K562 (cell line): Measurements from ENCODE around the gene GFI1B. TPM values are rescaled to one million over a fixed set of nuclear protein-coding genes. Genes with fewer than 3 reads are reported as not detected.

Experiments
- ATAC-seq: fragments of 200-7000 bp; cut with Tn5 transposase; 3 replicates; pipeline ENCODE4 v1.9.1; 2020; ENCODE audit warnings: moderate library complexity
- BruUV-seq: library from RNA; stranded (reverse); fragments of 400-500 nt; replicated peaks from 2 replicates; lab custom pipeline; 2021; lab: Mats Ljungman, UMichigan
- CTCF ChIA-PET: fragments of 300-600 bp; formaldehyde crosslinking; extraction: SDS; loops from one replicate; lab custom pipeline; 2021; ENCODE audit warnings: low intra/inter-chr PET ratio; lab: Yijun Ruan, JAX
- POLR2A ChIA-PET: fragments of 300-600, 350-650 bp; sonication (Branson Sonifier 250); formaldehyde crosslinking; extraction: SDS; loops from one replicate; lab custom pipeline; 2021; ENCODE audit warnings: antibody characterized with exemption, inconsistent platforms; lab: Yijun Ruan, JAX
- DNase-seq, 4 experiments: peaks; one replicate each; pipeline versions ENCODE4 v3.0.0 to v3.0.0-alpha.2; 2011 to 2018; ENCODE audit warnings: low spot score in 3 of 4, mixed read lengths in 3 of 4; ENCODE audit errors: extremely low read depth in 1 of 4
- FAIRE-seq: peaks from 2 replicates; lab custom pipeline; 2011; peaks lifted over from hg19 to GRCh38; lab: Jason Lieb, UNC
- H2AFZ ChIP-seq: 2 replicates; pipeline ENCODE4 v1.6.0; 2011; ENCODE audit warnings: low read depth, low read length, control low read depth, inconsistent platforms
- H3K27ac ChIP-seq: fragments of 200-600 bp; 3 replicates; pipeline ENCODE4 v1.8.0; 2011; ENCODE audit warnings: low read depth, mild to moderate bottlenecking, control low read depth, inconsistent platforms, low read length, moderate library complexity, mixed read lengths; ENCODE audit errors: extremely low read depth
- H3K27me3 ChIP-seq, 2 experiments: fragments of 300-600 bp in 1 of 2; 2 replicates in 1 of 2; 3 replicates in 1 of 2; pipeline versions ENCODE4 v1.6.0 to v1.8.0; 2011; ENCODE audit warnings: inconsistent platforms in 2 of 2, low read length in 2 of 2, mild to moderate bottlenecking in 1 of 2, mixed read lengths in 1 of 2, moderate library complexity in 1 of 2; ENCODE audit not compliant: control insufficient read depth in 2 of 2, insufficient read depth in 2 of 2
- H3K36me3 ChIP-seq: fragments of 300-600 bp; 3 replicates; pipeline ENCODE4 v1.8.0; 2011; ENCODE audit warnings: mild to moderate bottlenecking, low read length, inconsistent platforms; ENCODE audit not compliant: control insufficient read depth, insufficient read depth
- H3K4me1 ChIP-seq, 2 experiments: fragments of 200-600 bp in 1 of 2; replicated peaks in 1 of 2; 2 replicates in 1 of 2; 3 replicates in 1 of 2; pipeline versions ENCODE4 v1.5.1 to v1.8.0; 2011; ENCODE audit warnings: inconsistent platforms in 2 of 2, low read length in 2 of 2, mild to moderate bottlenecking in 1 of 2, mixed read lengths in 1 of 2, moderate library complexity in 1 of 2; ENCODE audit not compliant: control insufficient read depth in 2 of 2, insufficient read depth in 2 of 2
- H3K4me2 ChIP-seq: 2 replicates; pipeline ENCODE4 v1.6.1; 2011; ENCODE audit warnings: low read length, control low read depth, inconsistent platforms, mixed read lengths; ENCODE audit not compliant: insufficient read depth
- H3K4me3 ChIP-seq: fragments of 200-600 bp; sonication (generic), shearing (Covaris generic); 2 replicates; pipeline ENCODE4 v1.5.1; 2016; ENCODE audit warnings: control low read depth, inconsistent platforms
- H3K79me2 ChIP-seq: fragments of 200-600 bp; 3 replicates; pipeline ENCODE4 v1.8.0; 2011; ENCODE audit warnings: low read length, inconsistent platforms; ENCODE audit not compliant: control insufficient read depth, insufficient read depth
- H3K9ac ChIP-seq, 2 experiments: 2 replicates each; pipeline versions ENCODE4 v1.6.0 to v1.6.1; 2011; ENCODE audit warnings: low read depth in 2 of 2, low read length in 2 of 2, control low read depth in 1 of 2, inconsistent platforms in 1 of 2, mild to moderate bottlenecking in 1 of 2, mixed read lengths in 1 of 2; ENCODE audit not compliant: insufficient read depth in 1 of 2
- H3K9me1 ChIP-seq: one replicate; pipeline ENCODE4 v1.6.0; 2011; ENCODE audit warnings: inconsistent platforms, mild to moderate bottlenecking, low read length, moderate library complexity; ENCODE audit not compliant: control insufficient read depth, insufficient read depth
- H3K9me3 ChIP-seq: replicated peaks from 2 replicates; pipeline ENCODE4 v1.5.1; 2011; ENCODE audit warnings: low read depth, low read length, inconsistent platforms; ENCODE audit not compliant: control insufficient read depth, insufficient read depth
- H4K20me1 ChIP-seq: replicated peaks from 2 replicates; pipeline ENCODE4 v1.6.1; 2011; ENCODE audit warnings: low read length, inconsistent platforms, mixed read lengths; ENCODE audit not compliant: control insufficient read depth, insufficient read depth
- BRCA1 ChIP-seq, 2 experiments: fragments of 450-650 bp in 1 of 2; sonication (generic) in 1 of 2; formaldehyde crosslinking in 1 of 2; IDR thresholded peaks; 2 replicates each; pipeline versions ENCODE4 v1.5.0 to v1.6.1; 2017 to 2020; ENCODE audit warnings: mild to moderate bottlenecking in 1 of 2, missing genetic modification reagents in 1 of 2
- CEBPB ChIP-seq: fragments of 450-650 bp; IDR thresholded peaks from 2 replicates; pipeline ENCODE4 v1.6.1; 2016; ENCODE audit warnings: missing genetic modification characterization, missing compliant biosample characterization
- JUN ChIP-seq, 2 experiments: sonication (generic) in 1 of 2; formaldehyde crosslinking in 1 of 2; IDR thresholded peaks; 2 replicates each; pipeline versions ENCODE4 v1.6.1 to v1.8.0; 2012 to 2022; ENCODE audit warnings: borderline replicate concordance in 2 of 2, mild to moderate bottlenecking in 2 of 2, improper control_type of control experiment in 1 of 2, low read depth in 1 of 2, low read length in 1 of 2, missing genetic modification reagents in 1 of 2
- MTA1 ChIP-seq: fragments of 450-650 bp; IDR thresholded peaks from 2 replicates; pipeline ENCODE4 v1.6.1; 2017; ENCODE audit warnings: borderline replicate concordance
- MYBL2 ChIP-seq, 2 experiments: fragments of 450-650 bp in 1 of 2; sonication (generic) in 1 of 2; formaldehyde crosslinking in 1 of 2; IDR thresholded peaks; 2 replicates each; pipeline versions ENCODE4 v1.6.1 to v1.8.1; 2017 to 2022; ENCODE audit warnings: borderline replicate concordance in 1 of 2, inconsistent platforms in 1 of 2, low read depth in 1 of 2, mild to moderate bottlenecking in 1 of 2, missing genetic modification reagents in 1 of 2, moderate library complexity in 1 of 2
- NR2C2 ChIP-seq, 2 experiments: fragments of 200-800 bp in 1 of 2; sonication (Bioruptor generic) in 1 of 2; sonication (generic) in 1 of 2; formaldehyde crosslinking in 1 of 2; IDR thresholded peaks; 2 replicates each; pipeline versions ENCODE4 v1.6.1 to v1.8.0; 2016 to 2022; ENCODE audit warnings: mild to moderate bottlenecking in 1 of 2, missing compliant biosample characterization in 1 of 2, missing genetic modification characterization in 1 of 2, missing genetic modification reagents in 1 of 2
- POLR2AphosphoS5 ChIP-seq: IDR thresholded peaks from 2 replicates; pipeline ENCODE4 v1.6.1; 2011; ENCODE audit warnings: mild to moderate bottlenecking, low read depth, low read length, moderate library complexity; ENCODE audit not compliant: control insufficient read depth, insufficient read depth
- SIN3B ChIP-seq: fragments of 450-650 bp; IDR thresholded peaks from 2 replicates; pipeline ENCODE4 v1.6.1; 2017; ENCODE audit warnings: low read depth, mild to moderate bottlenecking, moderate library complexity
- TEAD2 ChIP-seq: fragments of 450-650 bp; IDR thresholded peaks from 2 replicates; pipeline ENCODE4 v1.6.1; 2016; ENCODE audit warnings: missing genetic modification characterization, control low read depth, missing compliant biosample characterization
- ZNF140 ChIP-seq: fragments of 250-450 bp; sonication (Bioruptor Pico); IDR thresholded peaks from 2 replicates; pipeline ENCODE4 v1.8.0; 2021; ENCODE audit warnings: moderate library complexity, mild to moderate bottlenecking, inconsistent platforms
- ZNF232 ChIP-seq: sonication (generic); formaldehyde crosslinking; IDR thresholded peaks from 2 replicates; pipeline ENCODE4 v1.8.0; 2022; ENCODE audit warnings: mild to moderate bottlenecking, missing genetic modification reagents
- ZNF253 ChIP-seq: fragments of 250-450 bp; sonication (Bioruptor Pico); conservative IDR thresholded peaks from 2 replicates; pipeline ENCODE4 v1.6.1; 2021; ENCODE audit warnings: mild to moderate bottlenecking
- ZNF695 ChIP-seq: fragments of 450-650 bp; formaldehyde crosslinking; IDR thresholded peaks from 2 replicates; pipeline ENCODE4 v1.4.0; 2020; ENCODE audit warnings: mild to moderate bottlenecking, moderate library complexity
- ZNF740 ChIP-seq, 3 experiments: fragments of 200-800 bp in 1 of 3; sonication (Bioruptor generic) in 1 of 3; sonication (generic) in 1 of 3; formaldehyde crosslinking in 1 of 3; IDR thresholded peaks; 2 replicates each; pipeline versions ENCODE4 v1.6.1 to v1.8.0; 2016 to 2022; ENCODE audit warnings: mild to moderate bottlenecking in 2 of 3, missing compliant biosample characterization in 2 of 3, missing genetic modification characterization in 2 of 3, missing genetic modification reagents in 1 of 3
- WGBS: fragments of 100-300 bp; shearing (Covaris generic); methylation state at CpG from one replicate; pipeline ENCODE4 v1.1.6; 2016; ENCODE audit warnings: low coverage, mixed read lengths; ENCODE audit not compliant: insufficient coverage; ENCODE audit errors: missing lambda C conversion rate; 5-methylcytosine and 5-hydroxymethylcytosine counted together
- in situ Hi-C: fragments of 300-500 bp; cut with MboI; formaldehyde crosslinking; loops from 4 replicates; pipeline ENCODE4 v1.15.0; 2018; ENCODE audit warnings: inconsistent platforms, mixed read lengths
- intact Hi-C: fragments of 100-400 bp; cut with micrococcal nuclease; formaldehyde crosslinking; loops from 2 replicates; pipeline ENCODE4 v1.14.2; 2022
- polyA plus RNA-seq, 8 experiments: library from polyadenylated mRNA; depleted of rRNA in 4 of 8; stranded (reverse) in 5 of 8; unstranded in 3 of 8; fragments of >200 nt; fragmentation: Nextera tagmentation in 2 of 8; fragmentation: Illumina TruSeq in 1 of 8; extraction: Ambion mirVana in 2 of 8; extraction: Trizol in 1 of 8; gene quantifications; 2 replicates each; pipeline versions ENCODE4 v1.2.1 to v1.2.3, GENCODE V29; 2011 to 2014; ENCODE audit warnings: inconsistent platforms in 1 of 8, missing spikeins in 1 of 8
- total RNA-seq, 7 experiments: library from RNA; depleted of rRNA in 6 of 7; stranded (reverse); fragments of >200 nt in 6 of 7; fragmentation: Illumina TruSeq in 2 of 7; extraction: Trizol in 2 of 7; gene quantifications; 2 replicates each; pipeline versions ENCODE4 v1.2.1 to v1.2.3, GENCODE V29; 2011 to 2021; ENCODE audit warnings: low replicate concordance in 1 of 7
- TF ChIP-seq, protein P1 (sequence below): fragments of 450-650 bp; IDR thresholded peaks from one replicate; pipeline ENCODE4 v1.6.1; 2018; ENCODE audit warnings: mild to moderate bottlenecking, moderate library complexity; ENCODE audit not compliant: partially characterized antibody
- TF ChIP-seq, protein P2 (sequence below), 2 experiments: fragments of 450-650 bp in 1 of 2; sonication (generic) in 1 of 2; formaldehyde crosslinking in 1 of 2; IDR thresholded peaks in 1 of 2; conservative IDR thresholded peaks in 1 of 2; 2 replicates each; pipeline versions ENCODE4 v1.6.1 to v1.8.1; 2016 to 2023; ENCODE audit warnings: mild to moderate bottlenecking in 2 of 2, moderate library complexity in 2 of 2, inconsistent platforms in 1 of 2, missing genetic modification reagents in 1 of 2

Gene GFI1B
- total and polyA plus RNA-seq, 9 of the 15 experiments (the other 6 are each of a cell fraction or from before 2014, with no cell fraction given), result 8.0 to 75.7 (median 34.5) TPM

DNA sequence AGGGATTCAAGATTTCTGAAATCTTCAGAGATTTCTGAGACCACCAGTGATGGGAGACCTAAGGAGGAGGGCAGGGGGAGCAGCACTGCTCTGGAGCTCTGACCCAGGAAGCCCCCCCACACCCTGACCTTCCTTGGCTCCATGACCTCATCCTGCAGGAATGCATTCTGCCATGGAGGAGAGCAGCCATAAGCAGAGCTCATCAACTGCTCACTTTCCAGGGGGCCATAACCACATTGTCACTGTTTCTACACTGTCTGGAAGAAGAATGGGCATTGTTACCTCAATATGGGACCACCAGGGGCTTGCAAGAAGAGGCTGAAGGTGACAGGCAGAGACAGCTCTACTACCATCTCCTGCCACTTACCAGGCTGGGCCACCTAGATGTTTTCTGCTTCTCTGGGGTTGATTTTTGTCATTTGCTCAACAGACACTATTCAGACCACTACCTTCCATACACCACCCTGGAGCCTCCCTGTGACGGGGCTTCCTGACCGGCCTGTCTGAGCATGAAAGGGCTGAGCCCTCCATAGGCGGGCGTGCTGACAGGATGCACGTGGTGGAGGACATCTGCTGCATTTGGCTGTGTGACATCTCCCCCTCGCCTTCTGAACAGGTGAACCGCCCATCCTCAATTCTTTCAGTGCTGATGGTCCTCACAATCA is 31.7 kb upstream of the GFI1B start:
- ATAC-seq, result no peak
- DNase-seq, result no peak
- Histone ChIP-seq H3K9me1 (no peaks in the 10 kb centered on the region), H3K9ac (no peak overlapping the region), H3K36me3 (no peaks in the 10 kb centered on the region), H2AFZ (0 out of 2 replicates have a peak overlapping the region, but pooled peaks have one; percentile 3), H3K4me1 (peaks cover 16 to 29% of the 10 kb centered on the region in 2 experiments), H3K27ac (no peak overlapping the region), H3K9me3 (no peaks in the 10 kb centered on the region), H3K4me2 (no peak overlapping the region), H3K4me3 (no peak overlapping the region), H3K79me2 (peaks cover 27% of the 10 kb centered on the region), H4K20me1 (no peaks in the 10 kb centered on the region), H3K27me3 (no peaks in the 10 kb centered on the region)
- in situ Hi-C loops (no loop called here), intact Hi-C loops (no loop called here)
- WGBS, result 71% methylated on average over 7 of the region's 7 CpGs
- POLR2A ChIA-PET, result interaction anchor here (0.5 to 0.8 kb wide), 4 partner anchors 35 to 829 kb away, joined by 3 read pairs; no protein-coding TSS in a partner anchor
- FAIRE-seq, result no peak
- no TSS peak for BruUV-seq
- CTCF ChIA-PET, result no interaction called here
- TF ChIP-seq ZNF695 (CRISPR knock-in tag) (no peak), TEAD2 (tag) (0 out of 2 replicates have a peak, but pooled peaks have one; percentile 42), MYBL2 (IDR thresholded peaks at IDR 0.05; ENCODE audit: low read depth) (no peak), MYBL2 (CRISPR knock-in tag; IDR thresholded peaks at IDR 0.05; ENCODE audit: borderline replicate concordance) (no peak), ZNF740 (CRISPR knock-in tag; IDR thresholded peaks at IDR 0.05) (0 out of 2 replicates have a peak, but pooled peaks have one; percentile 26), ZNF740 (tag; IDR thresholded peaks at IDR 0.05) (no peak), MTA1 (no peak), NR2C2 (CRISPR knock-in tag; IDR thresholded peaks at IDR 0.05) (no peak), NR2C2 (tag; IDR thresholded peaks at IDR 0.05) (no peak), CEBPB (no peak), JUN (IDR thresholded peaks at IDR 0.05; ENCODE audit: borderline replicate concordance, low read depth, low read length) (0 out of 2 replicates have a peak, but pooled peaks have one; percentile 13), JUN (CRISPR knock-in tag; IDR thresholded peaks at IDR 0.05; ENCODE audit: borderline replicate concordance) (no peak), ZNF140 (no peak), BRCA1 (IDR thresholded peaks at IDR 0.05) (no peak), BRCA1 (CRISPR knock-in tag; IDR thresholded peaks at IDR 0.05) (no peak), POLR2AphosphoS5 (no peak), ZNF253 (CRISPR knock-in tag) (no peak), ZNF232 (no peak), SIN3B (no peak)
- TF ChIP-seq, protein P1, sequence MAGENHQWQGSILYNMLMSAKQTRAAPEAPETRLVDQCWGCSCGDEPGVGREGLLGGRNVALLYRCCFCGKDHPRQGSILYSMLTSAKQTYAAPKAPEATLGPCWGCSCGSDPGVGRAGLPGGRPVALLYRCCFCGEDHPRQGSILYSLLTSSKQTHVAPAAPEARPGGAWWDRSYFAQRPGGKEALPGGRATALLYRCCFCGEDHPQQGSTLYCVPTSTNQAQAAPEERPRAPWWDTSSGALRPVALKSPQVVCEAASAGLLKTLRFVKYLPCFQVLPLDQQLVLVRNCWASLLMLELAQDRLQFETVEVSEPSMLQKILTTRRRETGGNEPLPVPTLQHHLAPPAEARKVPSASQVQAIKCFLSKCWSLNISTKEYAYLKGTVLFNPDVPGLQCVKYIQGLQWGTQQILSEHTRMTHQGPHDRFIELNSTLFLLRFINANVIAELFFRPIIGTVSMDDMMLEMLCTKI, result no peak
- TF ChIP-seq, protein P2, sequence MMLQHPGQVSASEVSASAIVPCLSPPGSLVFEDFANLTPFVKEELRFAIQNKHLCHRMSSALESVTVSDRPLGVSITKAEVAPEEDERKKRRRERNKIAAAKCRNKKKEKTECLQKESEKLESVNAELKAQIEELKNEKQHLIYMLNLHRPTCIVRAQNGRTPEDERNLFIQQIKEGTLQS (IDR thresholded peaks at IDR 0.05), result peak; percentile 72
- TF ChIP-seq, protein P2 (CRISPR knock-in tag; conservative IDR thresholded peaks at IDR 0.05), result no peak
